Ishikawa (cell line): ENCODE results near the gene CRTC2.

Experiments used
- CEBPB ChIP-seq: IDR thresholded peaks from 2 replicates; pipeline ENCODE4 v1.6.1; 2012
- CREB1 ChIP-seq: IDR thresholded peaks from 2 replicates; pipeline ENCODE4 v1.6.1; 2012; ENCODE audit warnings: low read depth
- EGR1 ChIP-seq: IDR thresholded peaks from 2 replicates; pipeline ENCODE4 v1.6.1; 2012
- EP300 ChIP-seq: IDR thresholded peaks from 2 replicates; pipeline ENCODE4 v1.6.1; 2012; ENCODE audit warnings: borderline replicate concordance
- FOXM1 ChIP-seq: IDR thresholded peaks from 2 replicates; pipeline ENCODE4 v1.6.1; 2012; ENCODE audit warnings: low read depth, borderline replicate concordance
- MAX ChIP-seq: IDR thresholded peaks from 2 replicates; pipeline ENCODE4 v1.6.1; 2012
- NFIC ChIP-seq: IDR thresholded peaks from 2 replicates; pipeline ENCODE4 v1.6.1; 2012
- RAD21 ChIP-seq: IDR thresholded peaks from 2 replicates; pipeline ENCODE4 v1.6.1; 2012; ENCODE audit warnings: low read depth
- TAF1 ChIP-seq: IDR thresholded peaks from 2 replicates; pipeline ENCODE4 v1.6.1; 2012; ENCODE audit warnings: low read depth, mild to moderate bottlenecking
- TCF12 ChIP-seq: IDR thresholded peaks from 2 replicates; pipeline ENCODE4 v1.6.1; 2012; ENCODE audit warnings: low read depth
- TEAD4 ChIP-seq: IDR thresholded peaks from 2 replicates; pipeline ENCODE4 v1.6.1; 2012
- YY1 ChIP-seq: IDR thresholded peaks from 2 replicates; pipeline ENCODE4 v1.6.1; 2012; ENCODE audit warnings: low read depth
- ZBTB7A ChIP-seq: IDR thresholded peaks from 2 replicates; pipeline ENCODE4 v1.6.1; 2012; ENCODE audit warnings: low read depth
- TF ChIP-seq, protein P1 (sequence below): IDR thresholded peaks from 2 replicates; pipeline ENCODE4 v1.6.1; 2012
- TF ChIP-seq, protein P2 (sequence below): IDR thresholded peaks from 2 replicates; pipeline ENCODE4 v1.6.1; 2012; ENCODE audit warnings: low read depth, mild to moderate bottlenecking

Gene CRTC2

DNA sequence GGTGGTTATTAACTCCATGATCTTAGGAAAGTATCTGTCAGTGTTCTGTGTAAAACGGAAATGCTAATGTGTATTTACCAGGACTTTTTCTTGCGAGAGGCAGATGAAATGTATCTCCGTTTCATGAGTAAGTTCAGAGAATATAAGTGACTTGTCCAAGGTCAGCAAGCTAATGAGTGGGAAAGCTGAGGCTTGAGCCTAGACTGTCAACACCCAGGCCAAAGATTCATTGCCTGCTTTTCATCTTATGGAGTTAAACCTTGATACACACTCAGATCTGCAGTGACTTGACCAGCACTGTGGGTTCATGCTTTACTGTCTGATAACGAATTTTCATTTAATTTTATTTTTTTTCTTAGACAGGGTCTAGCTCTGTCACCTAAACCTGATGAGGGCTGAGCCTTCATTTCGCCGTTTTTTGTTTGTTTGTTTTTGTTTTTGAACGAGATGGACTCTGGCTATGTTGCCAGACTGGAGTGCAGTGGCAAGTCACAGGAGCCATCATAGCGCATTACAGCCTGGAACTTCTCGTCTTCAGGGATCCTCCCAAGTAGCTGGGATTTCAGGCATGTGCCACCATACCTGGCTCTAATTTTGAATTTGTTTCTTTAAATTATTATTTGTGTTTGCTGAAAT is 20.0 kb upstream of the CRTC2 start:
- TF ChIP-seq, protein P1, sequence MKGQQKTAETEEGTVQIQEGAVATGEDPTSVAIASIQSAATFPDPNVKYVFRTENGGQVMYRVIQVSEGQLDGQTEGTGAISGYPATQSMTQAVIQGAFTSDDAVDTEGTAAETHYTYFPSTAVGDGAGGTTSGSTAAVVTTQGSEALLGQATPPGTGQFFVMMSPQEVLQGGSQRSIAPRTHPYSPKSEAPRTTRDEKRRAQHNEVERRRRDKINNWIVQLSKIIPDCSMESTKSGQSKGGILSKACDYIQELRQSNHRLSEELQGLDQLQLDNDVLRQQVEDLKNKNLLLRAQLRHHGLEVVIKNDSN, result no peak
- TF ChIP-seq MAX (no peak), EP300 (no peak), NFIC (no peak), ZBTB7A (no peak), RAD21 (no peak), CREB1 (no peak), YY1 (no peak), EGR1 (no peak), FOXM1 (no peak), TCF12 (no peak), TAF1 (no peak), TEAD4 (no peak), CEBPB (no peak)
- TF ChIP-seq, protein P2, sequence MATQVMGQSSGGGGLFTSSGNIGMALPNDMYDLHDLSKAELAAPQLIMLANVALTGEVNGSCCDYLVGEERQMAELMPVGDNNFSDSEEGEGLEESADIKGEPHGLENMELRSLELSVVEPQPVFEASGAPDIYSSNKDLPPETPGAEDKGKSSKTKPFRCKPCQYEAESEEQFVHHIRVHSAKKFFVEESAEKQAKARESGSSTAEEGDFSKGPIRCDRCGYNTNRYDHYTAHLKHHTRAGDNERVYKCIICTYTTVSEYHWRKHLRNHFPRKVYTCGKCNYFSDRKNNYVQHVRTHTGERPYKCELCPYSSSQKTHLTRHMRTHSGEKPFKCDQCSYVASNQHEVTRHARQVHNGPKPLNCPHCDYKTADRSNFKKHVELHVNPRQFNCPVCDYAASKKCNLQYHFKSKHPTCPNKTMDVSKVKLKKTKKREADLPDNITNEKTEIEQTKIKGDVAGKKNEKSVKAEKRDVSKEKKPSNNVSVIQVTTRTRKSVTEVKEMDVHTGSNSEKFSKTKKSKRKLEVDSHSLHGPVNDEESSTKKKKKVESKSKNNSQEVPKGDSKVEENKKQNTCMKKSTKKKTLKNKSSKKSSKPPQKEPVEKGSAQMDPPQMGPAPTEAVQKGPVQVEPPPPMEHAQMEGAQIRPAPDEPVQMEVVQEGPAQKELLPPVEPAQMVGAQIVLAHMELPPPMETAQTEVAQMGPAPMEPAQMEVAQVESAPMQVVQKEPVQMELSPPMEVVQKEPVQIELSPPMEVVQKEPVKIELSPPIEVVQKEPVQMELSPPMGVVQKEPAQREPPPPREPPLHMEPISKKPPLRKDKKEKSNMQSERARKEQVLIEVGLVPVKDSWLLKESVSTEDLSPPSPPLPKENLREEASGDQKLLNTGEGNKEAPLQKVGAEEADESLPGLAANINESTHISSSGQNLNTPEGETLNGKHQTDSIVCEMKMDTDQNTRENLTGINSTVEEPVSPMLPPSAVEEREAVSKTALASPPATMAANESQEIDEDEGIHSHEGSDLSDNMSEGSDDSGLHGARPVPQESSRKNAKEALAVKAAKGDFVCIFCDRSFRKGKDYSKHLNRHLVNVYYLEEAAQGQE, result no peak

- TF ChIP-seq MAX (peak; percentile 79), RAD21 (no peak), EP300 (no peak), YY1 (peak; percentile 93), TAF1 (peak; percentile 89), NFIC (no peak), CEBPB (no peak), TCF12 (no peak), EGR1 (no peak), ZBTB7A (0 out of 2 replicates have a peak, but pooled peaks have one; percentile 28), CREB1 (no peak), TEAD4 (no peak)
- TF ChIP-seq, protein P1, result 0 out of 2 replicates have a peak, but pooled peaks have one; percentile 10
- TF ChIP-seq, protein P2, result no peak
These were observed 19.1 kb upstream of the CRTC2 start, which contains the start of gene JTB for GRCh38 chr1:153977250-153978240. JTB (minus strand) TSS chr1:153977674; CDS start chr1:153977252, 422 bp downstream.

GRCh38 chr1:153976819-153977249 is 18.4 kb upstream of the CRTC2 start:
- TF ChIP-seq MAX (no peak), NFIC (no peak), RAD21 (no peak), TAF1 (no peak), YY1 (no peak), CEBPB (no peak), ZBTB7A (no peak), EGR1 (no peak), TEAD4 (no peak)
- TF ChIP-seq, protein P2, result no peak
- TF ChIP-seq, protein P1, result no peak
